HG02840 (cell line): ENCODE results near the gene USP49.
"Not testable (repeated sequence)": the region's sequence is repeated elsewhere in the genome, so short reads cannot be mapped to it uniquely, and the experiment has no call there.

Source experiments
- ATAC-seq: cut with Tn5 transposase; IDR thresholded peaks from one replicate; pipeline ENCODE4 v1.9.1; 2021; ENCODE audit warnings: mild to moderate bottlenecking, moderate library complexity, moderate number of reproducible peaks; ENCODE audit not compliant: unreplicated experiment, low FRiP score

Gene USP49

DNA sequence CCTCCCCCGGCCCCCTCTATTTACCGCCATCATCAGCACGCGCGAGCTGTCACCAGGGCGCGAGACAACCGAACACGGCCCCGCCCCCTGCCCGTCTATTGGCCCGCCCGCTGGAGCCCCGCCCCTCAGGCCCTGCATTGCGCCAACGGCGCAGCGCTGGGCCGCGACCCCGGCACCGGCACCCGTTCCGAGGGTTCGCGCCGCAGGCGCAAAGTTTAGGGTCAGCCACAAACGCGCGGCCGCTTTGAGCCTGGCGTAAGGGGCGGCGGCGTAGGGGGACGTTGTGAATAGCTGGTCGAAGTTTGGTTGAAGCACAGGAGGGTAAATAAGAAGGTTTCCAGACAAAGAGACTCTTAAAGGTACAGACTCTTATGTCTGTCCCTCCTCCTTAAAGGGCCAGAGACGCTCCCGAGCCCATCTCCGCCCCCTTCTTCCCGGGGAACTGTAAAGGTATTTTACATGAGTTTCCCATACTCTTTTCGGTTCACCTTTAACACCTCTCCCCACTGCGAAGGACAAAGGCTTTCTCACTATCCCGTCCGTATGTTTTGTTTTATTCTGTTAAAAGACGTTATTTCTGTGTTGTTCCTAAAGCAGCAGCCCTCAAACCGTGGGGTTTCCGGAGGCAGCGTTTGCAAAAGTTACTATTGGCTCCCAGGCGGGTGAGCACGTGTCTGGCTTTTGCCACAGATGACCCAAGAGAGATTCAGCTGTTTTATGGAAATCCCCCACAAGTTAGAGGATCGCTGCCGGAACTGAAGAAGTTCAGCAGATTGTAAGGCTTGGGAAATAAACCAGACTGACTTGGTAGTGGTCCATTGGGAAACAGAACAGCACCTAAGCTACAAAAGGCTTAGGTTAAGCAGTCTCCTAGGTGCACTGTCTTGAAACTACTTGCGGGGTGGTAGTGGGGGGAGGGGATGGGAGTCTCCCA, at the start of gene USP49:
Gene USP49, minus strand, starts transcription at position 76 of the 934 bp plus-strand sequence. CDS start 88,392 bp downstream, outside the sequence.
- ATAC-seq, result peak; percentile 82

DNA sequence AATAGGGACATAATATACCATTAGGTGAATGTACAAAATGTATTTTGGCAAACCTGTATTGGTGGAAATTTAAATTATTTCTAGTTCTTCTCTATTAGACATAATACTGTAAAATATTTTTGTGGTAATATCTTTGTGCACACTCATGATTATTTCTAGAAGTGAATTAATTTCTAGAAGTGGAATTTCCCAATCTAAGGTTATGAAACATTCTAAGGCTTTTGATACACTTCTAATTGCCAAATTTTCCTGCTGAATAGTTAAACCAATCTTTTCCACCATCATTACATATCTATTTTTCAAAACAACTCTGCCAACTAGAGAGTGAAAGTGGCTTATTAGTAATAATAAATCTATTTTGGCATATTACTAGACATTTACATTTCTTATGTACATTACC, 48.3 kb upstream of the USP49 start:
- ATAC-seq, result no peak

DNA sequence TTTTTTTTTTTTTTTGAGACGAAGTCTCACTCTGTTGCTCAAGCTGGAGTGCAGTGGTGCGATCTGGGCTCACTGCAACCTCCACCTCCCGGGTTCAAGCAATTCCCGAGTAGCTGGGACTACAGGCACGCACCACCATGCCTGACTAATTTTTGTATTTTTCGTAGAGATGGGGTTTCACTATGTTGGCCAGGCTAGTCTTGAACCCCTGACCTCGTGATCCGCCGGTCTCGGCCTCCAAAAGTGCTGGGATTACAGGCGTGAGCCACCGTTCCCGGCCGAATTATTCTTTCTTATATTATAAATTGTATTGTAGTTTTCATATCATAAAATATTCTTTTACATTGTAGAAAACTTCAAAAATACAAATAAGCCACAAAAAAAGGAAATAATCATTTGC, 47.7 kb upstream of the USP49 start:
- ATAC-seq, result not testable (repeated sequence)

DNA sequence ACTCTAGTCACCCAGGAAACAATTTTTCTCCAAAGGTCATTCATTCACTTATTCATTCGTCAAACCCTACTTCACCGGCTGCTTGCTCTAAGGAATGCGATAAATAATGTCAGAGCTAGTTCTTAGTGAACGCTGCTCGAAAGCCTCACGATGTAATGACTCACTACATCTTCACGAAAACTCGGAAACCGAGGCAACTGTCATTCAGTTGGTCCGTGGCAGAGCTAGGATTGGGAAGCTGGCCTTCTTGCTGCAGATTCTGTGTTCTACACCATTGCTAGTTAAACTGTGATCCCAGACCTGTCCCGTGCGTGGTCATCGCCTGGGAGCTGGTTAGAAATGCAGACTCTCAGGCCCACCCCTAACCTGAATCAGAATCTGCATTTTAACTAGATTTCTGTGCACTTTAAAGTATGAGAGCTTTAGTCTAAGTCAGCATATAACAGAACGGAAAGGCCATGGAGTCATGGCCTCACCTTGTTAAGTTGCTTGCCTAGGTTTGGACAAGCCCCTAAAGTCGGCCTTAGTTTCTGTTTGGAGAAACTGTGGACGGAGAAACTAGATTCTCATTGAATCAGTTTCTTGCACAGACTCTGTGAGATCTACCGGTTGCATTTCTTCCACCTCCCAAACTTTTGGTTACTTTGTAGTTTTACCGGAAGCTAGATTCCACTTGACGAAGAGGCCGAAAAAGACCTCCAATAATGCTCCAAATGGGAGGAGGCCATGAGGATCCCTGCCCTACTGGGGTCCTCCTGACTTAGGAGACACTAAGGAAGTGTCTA, 47.1 kb upstream of the USP49 start:
- ATAC-seq, result no peak

DNA sequence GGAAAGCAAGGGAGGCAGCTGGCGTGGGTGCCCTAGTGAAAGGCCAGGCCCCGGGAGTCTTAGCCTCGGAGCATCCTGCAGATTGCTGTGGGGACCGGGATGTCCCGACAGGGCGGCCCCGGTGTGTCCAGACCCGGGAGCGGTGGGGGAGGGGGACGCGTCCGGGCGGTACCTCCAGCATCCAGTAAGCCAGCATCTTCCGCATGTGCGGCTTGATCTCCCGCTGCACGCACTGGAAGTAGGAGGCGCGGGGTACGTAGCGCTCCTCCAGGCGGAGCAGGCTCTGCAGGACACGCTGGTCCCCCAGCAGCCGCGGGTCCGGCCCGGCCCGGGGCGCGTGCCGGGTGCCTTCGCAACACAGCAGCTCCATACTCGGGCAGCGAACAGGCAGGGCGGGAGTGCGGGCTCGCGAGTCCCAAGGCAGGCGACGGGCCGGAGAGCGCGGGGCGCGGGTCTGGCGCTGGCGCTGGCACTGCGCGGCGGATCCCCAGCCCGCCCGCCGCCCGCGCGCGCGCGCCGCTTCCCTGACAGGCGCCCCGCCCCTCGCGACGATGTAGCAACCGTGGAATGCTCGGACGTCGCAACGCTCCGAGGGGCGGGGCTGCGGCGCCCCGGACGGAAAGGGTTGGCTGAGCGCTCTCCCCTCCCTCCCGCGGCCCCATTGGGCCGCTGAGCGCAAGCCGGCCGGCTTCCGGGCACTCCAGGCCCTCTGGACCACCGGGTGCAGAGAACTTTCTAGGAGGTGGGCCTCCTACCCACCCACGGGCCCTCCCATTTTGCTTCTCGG, 46.3 kb upstream of the USP49 start, which contains the start of gene CCND3:
Gene CCND3, minus strand, starts transcription at position 529 of the 787 bp plus-strand sequence. Its CDS starts 159 bp downstream, at position 370.
- ATAC-seq, result peak; percentile 74

DNA sequence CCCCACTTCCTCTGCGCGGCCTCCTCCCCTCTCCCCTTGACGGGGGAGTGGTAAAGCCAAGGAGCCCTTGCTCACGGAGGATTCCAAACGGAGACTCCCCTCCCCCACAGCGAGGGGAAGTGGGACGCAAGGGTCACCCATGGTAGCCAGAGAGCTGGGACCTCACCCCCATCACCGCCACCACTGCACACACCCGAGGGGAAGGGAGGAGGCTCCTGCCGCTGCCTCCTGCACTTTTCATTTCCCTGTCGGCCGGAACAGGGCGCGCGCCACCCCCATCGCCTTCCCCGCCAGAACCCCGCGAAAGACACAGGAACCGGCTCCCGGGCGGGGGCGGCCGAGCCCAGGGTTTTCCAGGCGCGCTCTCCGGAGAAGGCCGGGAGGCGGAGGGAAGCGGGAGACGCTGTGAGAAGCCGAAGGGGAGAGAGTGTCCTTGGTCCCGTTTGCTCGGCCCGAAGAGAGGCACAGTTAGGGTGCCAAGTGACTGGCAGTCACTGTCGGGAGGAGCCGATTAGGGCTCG, 45.6 kb upstream of the USP49 start:
- peak; percentile 23 for ATAC-seq

DNA sequence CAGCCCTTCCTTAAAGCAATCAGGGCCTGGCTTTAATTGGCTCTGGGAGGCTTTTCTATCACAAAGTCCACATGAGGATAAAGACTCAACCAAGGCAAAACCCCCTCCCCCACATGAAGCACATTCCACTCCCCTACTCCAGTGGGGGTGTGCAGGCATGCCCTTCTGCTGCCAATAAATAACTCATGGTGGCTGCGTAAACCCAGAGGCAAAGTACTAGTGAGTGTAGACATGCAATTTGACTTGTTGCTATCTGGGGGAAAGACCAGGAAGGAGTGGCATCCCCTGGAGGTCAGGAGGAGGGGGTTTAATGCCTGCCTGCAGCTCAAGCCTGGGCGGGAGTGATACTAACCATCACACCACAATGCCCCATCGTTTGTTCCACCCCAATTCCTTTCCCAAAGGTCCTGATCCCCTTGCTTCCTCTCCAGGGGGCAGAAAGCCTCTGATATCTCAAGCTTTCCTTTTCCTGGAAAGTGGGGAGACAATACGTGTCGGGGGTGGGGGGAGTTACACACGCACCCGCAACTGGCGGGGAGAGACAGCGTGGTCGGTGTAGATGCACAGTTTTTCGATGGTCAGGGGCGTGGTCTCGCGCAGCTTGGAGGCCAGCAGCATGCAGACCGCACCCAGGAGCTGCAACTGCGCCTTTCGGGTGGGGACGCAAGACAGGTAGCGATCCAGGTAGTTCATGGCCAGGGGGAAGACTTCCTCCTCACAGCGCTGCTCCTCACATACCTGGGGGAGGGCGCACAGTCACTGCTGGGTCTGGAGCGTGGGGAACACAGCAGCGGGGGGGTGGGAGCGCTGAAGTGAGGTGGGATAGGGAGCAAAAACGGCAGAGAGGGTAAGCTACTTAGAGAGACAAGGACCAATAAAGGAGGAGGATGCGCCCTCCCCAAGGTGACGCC, 44.9 kb upstream of the USP49 start:
- ATAC-seq, result no peak

- ATAC-seq, result no peak
These were observed 44.1 kb upstream of the USP49 start for GRCh38 chr6:41939176-41939847.

GRCh38 chr6:41938590-41939175, 43.5 kb upstream of the USP49 start:
- no peak for ATAC-seq

DNA sequence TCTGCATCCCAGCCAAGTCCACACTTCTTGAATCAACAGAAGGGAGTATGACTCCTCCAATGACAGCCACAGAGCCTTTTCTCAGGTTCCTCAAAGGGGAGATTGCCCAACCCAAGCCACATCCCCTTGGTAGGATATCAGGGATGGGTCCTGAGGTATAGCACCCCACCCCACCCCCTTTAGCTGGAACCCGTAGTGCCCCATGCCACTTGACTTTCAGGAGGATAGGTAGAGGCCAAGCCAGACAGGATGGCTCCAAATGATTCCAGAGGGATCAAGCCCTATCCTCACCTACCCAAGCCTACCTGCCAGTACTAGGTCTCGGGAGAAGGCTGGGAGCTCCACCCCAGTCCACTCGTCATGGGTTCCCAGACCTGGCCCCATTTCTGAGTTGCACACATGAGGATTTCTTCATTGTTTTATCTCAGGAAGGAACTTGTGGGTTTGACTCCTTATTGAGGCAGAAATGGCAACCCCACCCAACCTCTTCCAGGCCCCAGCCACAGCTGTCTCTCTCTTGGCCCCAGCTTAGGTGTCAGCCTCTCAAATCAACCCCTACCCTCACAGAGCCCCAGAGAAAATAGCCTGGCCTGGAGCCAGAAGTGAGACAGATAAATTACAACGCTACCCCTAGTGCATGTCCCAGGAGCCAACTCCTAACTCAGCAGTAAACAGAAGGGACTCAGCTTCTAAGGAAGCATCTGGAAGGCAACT, 42.8 kb upstream of the USP49 start:
- no peak for ATAC-seq

DNA sequence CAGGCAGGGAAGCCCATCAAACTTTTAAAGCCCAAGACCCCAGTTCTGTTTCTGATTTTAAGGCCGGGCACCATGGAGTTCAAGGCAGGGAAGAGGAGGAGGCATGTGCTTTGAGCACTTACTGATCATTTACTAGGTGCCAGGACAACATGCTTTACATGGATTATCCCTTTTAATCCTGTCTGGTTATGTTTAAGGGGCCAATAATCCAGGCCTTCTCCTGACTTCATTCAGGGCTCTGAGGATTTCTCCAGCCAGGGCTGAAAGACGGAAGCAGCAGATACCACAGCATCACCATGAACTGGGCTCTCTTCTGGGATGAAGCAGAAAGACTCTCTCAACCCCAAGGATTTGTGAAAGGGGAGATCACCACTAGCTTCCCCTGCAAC, 42.3 kb upstream of the USP49 start:
- ATAC-seq, result no peak

GRCh38 chr6:41936073-41936837, 41.1 kb upstream of the USP49 start:
- ATAC-seq, result no peak

DNA sequence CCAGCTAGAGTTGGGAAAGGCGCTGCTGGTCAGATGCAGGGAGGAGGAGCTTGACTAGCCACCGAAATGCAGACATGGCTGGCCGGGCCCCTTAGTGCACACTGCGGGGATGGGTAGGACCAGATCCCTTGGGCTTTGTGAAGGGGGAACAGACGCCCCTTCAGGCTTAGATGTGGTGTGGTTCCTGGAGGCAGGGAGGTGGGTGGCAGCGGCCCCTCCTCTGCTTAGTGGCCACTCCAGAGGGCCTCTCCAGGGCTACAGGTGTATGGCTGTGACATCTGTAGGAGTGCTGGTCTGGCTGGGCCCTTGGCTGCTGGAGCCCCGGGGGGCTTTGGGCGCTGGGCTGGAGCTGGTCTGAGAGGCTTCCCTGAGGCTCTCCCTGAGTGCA, 40.5 kb upstream of the USP49 start:
- ATAC-seq, result no peak

DNA sequence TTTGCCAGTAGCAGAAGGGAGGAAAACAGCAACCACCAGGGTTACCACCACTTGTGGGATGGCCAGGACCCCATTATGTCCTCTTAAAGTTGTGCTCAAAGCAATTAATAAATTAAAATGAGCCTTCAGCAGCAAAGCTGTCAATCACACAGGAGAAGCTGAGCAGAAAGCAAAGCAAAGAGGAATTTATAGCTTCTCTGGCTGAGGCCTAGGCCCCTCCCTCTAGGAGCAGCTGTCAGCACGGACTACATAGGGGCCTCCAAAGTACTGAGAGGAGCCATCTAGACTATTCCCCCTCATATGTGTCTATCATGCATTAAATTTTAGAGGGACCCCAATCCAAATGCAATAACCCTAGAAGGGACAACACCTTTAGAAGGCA, 40.0 kb upstream of the USP49 start:
- no peak for ATAC-seq

- no peak for ATAC-seq
These were observed 39.4 kb upstream of the USP49 start for GRCh38 chr6:41934278-41935192.

GRCh38 chr6:41932378-41932777, 37.2 kb upstream of the USP49 start:
- no peak for ATAC-seq
